NCI-H524 (cell line): ENCODE results near the gene EIF4G3.
"Not testable (repeated sequence)": the region's sequence is repeated elsewhere in the genome, so short reads cannot be mapped to it uniquely, and the experiment has no call there.

Experiments
- DNase-seq, 2 experiments: peaks; one replicate each; lab custom pipeline; 2025; lab: John Stamatoyannopoulos, UW

The EIF4G3 gene

GRCh38 chr1:21176586-21177555 is at the start of gene EIF4G3:
EIF4G3 (minus strand) TSS chr1:21176897; CDS start chr1:21002742, 174,155 bp downstream.
- peak; percentile 97 for DNase-seq

- DNase-seq: no peak
Observed at GRCh38 chr1:21225065-21225464, 48.4 kb upstream of the EIF4G3 start.

- no peak for DNase-seq
Observed at GRCh38 chr1:21220815-21221214, 44.1 kb upstream of the EIF4G3 start.

- no peak for DNase-seq
Observed at GRCh38 chr1:21219674-21220073, 43.0 kb upstream of the EIF4G3 start.

GRCh38 chr1:21217812-21218596 is 41.3 kb upstream of the EIF4G3 start:
- DNase-seq: peak in 1 of 2 experiments; percentile 26

- peak in 1 of 2 experiments; percentile 41 for DNase-seq
Observed at GRCh38 chr1:21216835-21217811, 40.4 kb upstream of the EIF4G3 start.

GRCh38 chr1:21212126-21212525 is 35.4 kb upstream of the EIF4G3 start:
- DNase-seq: no peak

- DNase-seq: not testable (repeated sequence)
Observed at GRCh38 chr1:21208137-21208700, 31.5 kb upstream of the EIF4G3 start.

- no peak for DNase-seq
Observed at GRCh38 chr1:21206117-21206516, 29.4 kb upstream of the EIF4G3 start.

GRCh38 chr1:21205416-21205815 is 28.7 kb upstream of the EIF4G3 start:
- no peak for DNase-seq

GRCh38 chr1:21201650-21202049 is 25.0 kb upstream of the EIF4G3 start:
- no peak for DNase-seq

GRCh38 chr1:21201238-21201637 is 24.5 kb upstream of the EIF4G3 start:
- DNase-seq: not testable (repeated sequence)

GRCh38 chr1:21200767-21201166 is 24.1 kb upstream of the EIF4G3 start:
- DNase-seq: no peak

GRCh38 chr1:21198929-21199328 is 22.2 kb upstream of the EIF4G3 start:
- no peak for DNase-seq

- no peak for DNase-seq
Observed at GRCh38 chr1:21192871-21193270, 16.2 kb upstream of the EIF4G3 start.

- no peak for DNase-seq
Observed at GRCh38 chr1:21192284-21192683, 15.6 kb upstream of the EIF4G3 start.

GRCh38 chr1:21190771-21191170 is 14.1 kb upstream of the EIF4G3 start:
- DNase-seq: not testable (repeated sequence)

GRCh38 chr1:21189906-21190500 is 13.3 kb upstream of the EIF4G3 start:
- no peak for DNase-seq

- no peak for DNase-seq
Observed at GRCh38 chr1:21189421-21189820, 12.7 kb upstream of the EIF4G3 start.

- no peak for DNase-seq
Observed at GRCh38 chr1:21188235-21188634, 11.5 kb upstream of the EIF4G3 start.

- no peak for DNase-seq
Observed at GRCh38 chr1:21185221-21185731, 8.6 kb upstream of the EIF4G3 start.
